H1 (cell line): ENCODE measurements around the gene MARCHF3.
"Not testable (repeated sequence)": the region's sequence is repeated elsewhere in the genome, so short reads cannot be mapped to it uniquely, and the experiment has no call there.

Experiments used
- ASH2L ChIP-seq: fragments of 200-600, 300-600 bp; sonication (generic); IDR thresholded peaks from one replicate; pipeline ENCODE4 v1.7.1; 2017; ENCODE audit warnings: low read length
- BCL11A ChIP-seq, 2 experiments: IDR thresholded peaks; one replicate each; pipeline ENCODE4 v1.6.1; 2011; ENCODE audit warnings: low read depth in 2 of 2, low read length in 2 of 2, mild to moderate bottlenecking in 2 of 2
- CEBPB ChIP-seq: IDR thresholded peaks from 2 replicates; pipeline ENCODE4 v1.6.1; 2012; ENCODE audit warnings: low read depth, low read length
- EP300 ChIP-seq, 2 experiments: IDR thresholded peaks; 1 replicate in 1 of 2; 2 replicates in 1 of 2; pipeline ENCODE4 v1.6.1; 2011 to 2012; ENCODE audit warnings: low read depth in 2 of 2, low read length in 2 of 2, mild to moderate bottlenecking in 2 of 2, borderline replicate concordance in 1 of 2, inconsistent platforms in 1 of 2, moderate library complexity in 1 of 2
- FOSL1 ChIP-seq: IDR thresholded peaks from 2 replicates; pipeline ENCODE4 v1.6.1; 2011; ENCODE audit warnings: mild to moderate bottlenecking, low read depth, low read length, moderate library complexity; ENCODE audit not compliant: insufficient read depth
- HDAC6 ChIP-seq: IDR thresholded peaks from one replicate; pipeline ENCODE4 v1.7.1; 2012; ENCODE audit warnings: low read depth, mild to moderate bottlenecking, inconsistent platforms, low read length, moderate library complexity
- POLR2A ChIP-seq, 2 experiments: IDR thresholded peaks; 1 replicate in 1 of 2; 2 replicates in 1 of 2; pipeline ENCODE4 v1.6.1; 2011; ENCODE audit warnings: low read depth in 2 of 2, low read length in 2 of 2, mild to moderate bottlenecking in 2 of 2; ENCODE audit errors: control extremely low read depth in 1 of 2
- TAF1 ChIP-seq: IDR thresholded peaks from 2 replicates; pipeline ENCODE4 v1.6.1; 2011; ENCODE audit warnings: mild to moderate bottlenecking, low read depth, low read length
- YY1 ChIP-seq: IDR thresholded peaks from 2 replicates; pipeline ENCODE4 v1.6.1; 2011; ENCODE audit warnings: low read depth, mild to moderate bottlenecking, low read length
- ZNF274 ChIP-seq: IDR thresholded peaks from 2 replicates; pipeline ENCODE4 v1.7.0; 2012; ENCODE audit warnings: low read length, borderline replicate concordance; ENCODE audit errors: extremely low read depth
- TF ChIP-seq, protein P1 (sequence below): IDR thresholded peaks from 2 replicates; pipeline ENCODE4 v1.6.1; 2011; ENCODE audit warnings: low read depth, mild to moderate bottlenecking, low read length; ENCODE audit not compliant: insufficient read depth
- TF ChIP-seq, protein P2 (sequence below): IDR thresholded peaks from 2 replicates; pipeline ENCODE4 v1.6.1; 2012; ENCODE audit warnings: inconsistent platforms
- TF ChIP-seq, protein P3 (sequence below): IDR thresholded peaks from 2 replicates; pipeline ENCODE4 v1.6.1; 2012; ENCODE audit warnings: inconsistent platforms

DNA sequence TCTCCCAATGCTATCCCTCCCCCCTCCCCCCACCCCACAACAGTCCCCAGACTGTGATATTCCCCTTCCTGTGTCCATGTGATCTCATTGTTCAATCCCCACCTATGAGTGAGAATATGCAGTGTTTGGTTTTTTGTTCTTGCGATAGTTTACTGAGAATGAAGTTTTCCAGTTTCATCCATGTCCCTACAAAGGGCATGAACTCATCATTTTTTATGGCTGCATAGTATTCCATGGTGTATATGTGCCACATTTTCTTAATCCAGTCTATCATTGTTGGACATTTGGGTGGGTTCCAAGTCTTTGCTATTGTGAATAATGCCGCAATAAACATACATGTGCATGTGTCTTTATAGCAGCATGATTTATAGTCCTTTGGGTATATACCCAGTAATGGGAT, 139.9 kb downstream of the MARCHF3 start:
- TF ChIP-seq FOSL1; POLR2A (IDR thresholded peaks at IDR 0.05; ENCODE audit: control extremely low read depth in 1 of 2, low read depth in 2 of 2, low read length in 2 of 2); ASH2L; TAF1; CEBPB; HDAC6; BCL11A (IDR thresholded peaks at IDR 0.05; ENCODE audit: low read depth in 2 of 2, low read length in 2 of 2); EP300 (IDR thresholded peaks at IDR 0.05; ENCODE audit: borderline replicate concordance in 1 of 2, low read depth in 2 of 2, low read length in 2 of 2); YY1; ZNF274: not testable (repeated sequence)
- TF ChIP-seq, protein P1, sequence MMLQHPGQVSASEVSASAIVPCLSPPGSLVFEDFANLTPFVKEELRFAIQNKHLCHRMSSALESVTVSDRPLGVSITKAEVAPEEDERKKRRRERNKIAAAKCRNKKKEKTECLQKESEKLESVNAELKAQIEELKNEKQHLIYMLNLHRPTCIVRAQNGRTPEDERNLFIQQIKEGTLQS = not testable (repeated sequence)
- TF ChIP-seq, protein P2, sequence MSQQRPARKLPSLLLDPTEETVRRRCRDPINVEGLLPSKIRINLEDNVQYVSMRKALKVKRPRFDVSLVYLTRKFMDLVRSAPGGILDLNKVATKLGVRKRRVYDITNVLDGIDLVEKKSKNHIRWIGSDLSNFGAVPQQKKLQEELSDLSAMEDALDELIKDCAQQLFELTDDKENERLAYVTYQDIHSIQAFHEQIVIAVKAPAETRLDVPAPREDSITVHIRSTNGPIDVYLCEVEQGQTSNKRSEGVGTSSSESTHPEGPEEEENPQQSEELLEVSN = not testable (repeated sequence)
- TF ChIP-seq, protein P3, sequence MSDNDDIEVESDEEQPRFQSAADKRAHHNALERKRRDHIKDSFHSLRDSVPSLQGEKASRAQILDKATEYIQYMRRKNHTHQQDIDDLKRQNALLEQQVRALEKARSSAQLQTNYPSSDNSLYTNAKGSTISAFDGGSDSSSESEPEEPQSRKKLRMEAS = not testable (repeated sequence)
